ENCODE measurements around the gene LCN6. TPM values are rescaled to one million over a fixed set of nuclear protein-coding genes. Genes with fewer than 3 reads are reported as not detected.

The LCN6 gene
- total and polyA plus RNA-seq, 5 experiments from 2014 or later, result not detected

- POLR2A ChIA-PET, result no interaction called here
- H3K4me3 Mint-ChIP-seq, result no peak overlapping the region
- peaks cover 0 to 6% (median 0%) of the 10 kb centered on the region in 3 donors for H3K36me3 Mint-ChIP-seq
- DNase-seq, result no peak
- H3K4me1 Mint-ChIP-seq, result peaks cover 0 to 8% (median 3%) of the 10 kb centered on the region in 4 donors
- no peak for ATAC-seq
- H3K27me3 Mint-ChIP-seq, result no peaks in the 10 kb centered on the region
- no peaks in the 10 kb centered on the region for H3K9me3 Mint-ChIP-seq
- H3K27ac Mint-ChIP-seq, result peak overlapping the region in 1 of 10 donors; percentile 58
These were observed 12.4 kb downstream of the LCN6 start for GRCh38 chr9:136735812-136736480.

DNA sequence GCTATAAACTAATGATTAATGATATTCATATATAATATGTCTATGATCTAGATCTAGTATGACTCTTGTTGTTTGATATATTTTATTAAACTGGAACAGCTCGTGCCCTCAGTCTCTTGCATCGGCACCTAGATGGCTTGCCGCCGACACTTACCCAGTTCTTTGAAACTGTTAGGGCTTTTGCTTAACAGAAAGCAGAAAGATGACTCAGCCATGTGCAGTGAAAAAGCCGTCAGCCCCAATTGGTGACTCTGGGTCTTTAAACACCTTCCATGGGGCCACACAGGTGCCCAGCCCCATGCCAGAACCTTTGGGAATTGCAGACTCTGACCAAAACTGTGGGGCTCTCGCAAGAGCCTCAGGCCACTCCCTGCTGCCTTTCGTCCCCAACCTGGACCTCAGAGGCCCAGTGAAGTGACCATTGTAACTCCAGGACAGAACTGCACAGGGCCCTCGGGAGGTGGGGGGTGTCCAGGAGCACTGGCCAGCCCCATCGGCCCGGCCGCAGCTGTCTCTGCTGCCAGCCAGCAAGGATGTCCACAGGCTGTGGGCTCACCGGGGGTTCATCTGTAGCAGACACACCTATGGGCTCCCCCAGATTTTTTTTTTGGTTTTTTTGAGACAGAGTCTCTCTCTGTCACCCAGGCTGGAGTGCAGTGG is 13.4 kb downstream of the LCN6 start:
- H3K27me3 Mint-ChIP-seq, result no peaks in the 10 kb centered on the region
- peaks cover 0 to 6% (median 0%) of the 10 kb centered on the region in 3 donors for H3K36me3 Mint-ChIP-seq
- no peak overlapping the region for H3K27ac Mint-ChIP-seq
- ATAC-seq (no peak), DNase-seq (no peak)
- no peak overlapping the region for H3K4me3 Mint-ChIP-seq
- POLR2A ChIA-PET, result no interaction called here
- no peaks in the 10 kb centered on the region for H3K9me3 Mint-ChIP-seq
- H3K4me1 Mint-ChIP-seq, result peaks cover 0 to 4% (median under 1%) of the 10 kb centered on the region in 4 donors

GRCh38 chr9:136733611-136734010 is 14.7 kb downstream of the LCN6 start:
- Mint-ChIP-seq H3K27ac (no peak overlapping the region), H3K27me3 (no peaks in the 10 kb centered on the region), H3K4me1 (peaks cover 0 to 7% (median 3%) of the 10 kb centered on the region in 4 donors), H3K9me3 (no peaks in the 10 kb centered on the region), H3K36me3 (no peaks in the 10 kb centered on the region), H3K4me3 (no peak overlapping the region)
- no peak for ATAC-seq
- POLR2A ChIA-PET, result no interaction called here
- DNase-seq, result no peak

GRCh38 chr9:136732444-136733178 is 15.7 kb downstream of the LCN6 start:
- H3K27me3 Mint-ChIP-seq, result no peaks in the 10 kb centered on the region
- H3K36me3 Mint-ChIP-seq, result no peaks in the 10 kb centered on the region
- no peak overlapping the region for H3K4me3 Mint-ChIP-seq
- ATAC-seq (no peak), DNase-seq (no peak)
- POLR2A ChIA-PET, result no interaction called here
- no peaks in the 10 kb centered on the region for H3K9me3 Mint-ChIP-seq
- peak overlapping the region in 3 of 10 donors; percentile 24 to 55 (median 28) for H3K27ac Mint-ChIP-seq
- peaks cover 0 to 7% (median 3%) of the 10 kb centered on the region in 4 donors for H3K4me1 Mint-ChIP-seq

DNA sequence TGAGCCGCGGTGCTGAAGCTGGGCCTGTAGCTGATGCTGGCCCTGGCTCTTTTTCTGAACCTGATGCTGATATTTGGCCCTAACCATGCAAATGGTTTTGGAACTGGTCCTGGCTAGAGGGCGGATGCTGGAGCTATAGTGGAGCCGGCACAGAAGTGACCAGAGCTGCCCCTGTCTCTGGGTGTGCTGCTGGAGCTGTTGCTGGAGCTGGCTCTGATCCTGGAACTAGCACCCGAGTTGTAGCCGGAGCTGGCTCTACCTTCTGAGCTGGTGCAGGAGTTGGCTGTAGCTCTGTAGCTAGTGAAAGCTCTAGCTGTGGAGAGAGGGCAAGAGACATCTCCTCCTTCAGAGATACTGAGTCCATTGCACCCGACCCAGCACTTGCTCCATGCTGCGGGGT is 18.4 kb downstream of the LCN6 start:
- H3K27ac Mint-ChIP-seq, result peak overlapping the region in 3 of 10 donors; percentile 13 to 83 (median 69)
- peaks cover 6 to 19% (median 14%) of the 10 kb centered on the region in 3 donors for H3K36me3 Mint-ChIP-seq
- POLR2A ChIA-PET, result interaction anchor here (0.6 to 3.5 kb wide), 4 partner anchors 12 to 93 kb away, joined by 3 to 38 read pairs (median 4); partner anchors contain the start of genes LCN10 and LCN6

GRCh38 chr9:136729144-136729543 is 19.2 kb downstream of the LCN6 start:
- Mint-ChIP-seq H3K36me3 (peaks cover 6 to 27% (median 19%) of the 10 kb centered on the region in 3 donors), H3K9me3 (no peaks in the 10 kb centered on the region), H3K4me3 (peak overlapping the region; percentile 36 to 75 (median 57)), H3K4me1 (peaks cover 12 to 33% (median 24%) of the 10 kb centered on the region in 4 donors), H3K27me3 (no peaks in the 10 kb centered on the region), H3K27ac (peak overlapping the region in 5 of 10 donors; percentile 22 to 83 (median 35))
- DNase-seq (no peak), ATAC-seq (no peak)
- POLR2A ChIA-PET, result interaction anchor here (0.5 to 3.5 kb wide), 13 partner anchors 12 to 358 kb away, joined by 3 to 38 read pairs (median 4); partner anchors contain the start of genes LCN10, LCN6, MAN1B1 and TMEM141

More for the DNA sequence above, 18.4 kb downstream of the LCN6 start:
- Mint-ChIP-seq H3K9me3 (no peaks in the 10 kb centered on the region), H3K27me3 (no peaks in the 10 kb centered on the region), H3K4me3 (peak overlapping the region in 8 of 10 donors; percentile 8 to 75 (median 52)), H3K4me1 (peaks cover 10 to 30% (median 18%) of the 10 kb centered on the region in 4 donors)
- ATAC-seq (no peak), DNase-seq (no peak)

- ATAC-seq, result peak in 1 of 2 donors; percentile 6
- peak in 1 of 10 donors; percentile 19 for DNase-seq
- H3K27ac Mint-ChIP-seq, result peak overlapping the region in 1 of 10 donors; percentile 97
These were observed 19.7 kb downstream of the LCN6 start for GRCh38 chr9:136728548-136729123.

DNA sequence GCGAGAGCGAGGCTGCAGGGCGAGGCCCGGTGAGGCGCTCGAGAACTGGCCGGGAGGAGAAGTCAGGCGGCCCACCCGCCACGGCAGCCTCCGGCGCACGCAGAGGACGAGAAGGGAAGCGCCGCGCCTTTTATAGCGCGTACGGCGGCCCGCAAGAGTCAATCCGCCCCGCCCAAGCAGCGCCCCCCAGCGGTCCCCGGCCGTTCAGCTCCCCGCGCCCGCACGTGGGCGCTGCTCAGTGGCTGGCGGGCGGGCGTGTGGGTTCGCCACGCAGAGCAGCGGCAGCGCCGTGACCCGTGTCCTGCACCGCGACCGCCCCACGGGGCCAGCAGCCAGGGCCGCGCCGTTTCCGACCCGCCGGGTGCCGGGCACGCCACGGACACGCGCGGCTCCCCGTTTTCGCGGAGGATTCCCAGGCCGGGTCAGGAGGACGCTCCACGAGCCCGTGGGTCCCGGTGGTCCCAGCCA is 20.2 kb downstream of the LCN6 start:
- Mint-ChIP-seq H3K4me1 (peaks cover 15 to 40% (median 30%) of the 10 kb centered on the region in 4 donors), H3K9me3 (no peaks in the 10 kb centered on the region), H3K27me3 (no peaks in the 10 kb centered on the region), H3K36me3 (peaks cover 6 to 35% (median 21%) of the 10 kb centered on the region in 3 donors), H3K4me3 (peak overlapping the region; percentile 56 to 98 (median 92)), H3K27ac (peak overlapping the region in 7 of 10 donors; percentile 34 to 97 (median 60))
- DNase-seq (peak; percentile 84 to 96 (median 93)), ATAC-seq (peak; percentile 77 to 85)
- POLR2A ChIA-PET, result interaction anchor here (0.7 to 3.5 kb wide), 31 partner anchors 9 to 512 kb away, joined by 3 to 38 read pairs (median 5); partner anchors contain the start of genes DNLZ, LCN10, LCN8 and MAN1B1

More at GRCh38 chr9:136728548-136729123, 19.7 kb downstream of the LCN6 start:
- no peaks in the 10 kb centered on the region for H3K9me3 Mint-ChIP-seq
- H3K36me3 Mint-ChIP-seq, result peaks cover 6 to 32% (median 21%) of the 10 kb centered on the region in 3 donors
- peaks cover 14 to 38% (median 29%) of the 10 kb centered on the region in 4 donors for H3K4me1 Mint-ChIP-seq
- H3K4me3 Mint-ChIP-seq, result peak overlapping the region in 7 of 10 donors; percentile 2 to 97 (median 64)
- POLR2A ChIA-PET, result interaction anchor here (0.5 to 3.5 kb wide), 34 partner anchors 9 to 512 kb away, joined by 3 to 38 read pairs (median 5); partner anchors contain the start of genes DNLZ, LCN10, LCN8 and MAN1B1
- no peaks in the 10 kb centered on the region for H3K27me3 Mint-ChIP-seq

DNA sequence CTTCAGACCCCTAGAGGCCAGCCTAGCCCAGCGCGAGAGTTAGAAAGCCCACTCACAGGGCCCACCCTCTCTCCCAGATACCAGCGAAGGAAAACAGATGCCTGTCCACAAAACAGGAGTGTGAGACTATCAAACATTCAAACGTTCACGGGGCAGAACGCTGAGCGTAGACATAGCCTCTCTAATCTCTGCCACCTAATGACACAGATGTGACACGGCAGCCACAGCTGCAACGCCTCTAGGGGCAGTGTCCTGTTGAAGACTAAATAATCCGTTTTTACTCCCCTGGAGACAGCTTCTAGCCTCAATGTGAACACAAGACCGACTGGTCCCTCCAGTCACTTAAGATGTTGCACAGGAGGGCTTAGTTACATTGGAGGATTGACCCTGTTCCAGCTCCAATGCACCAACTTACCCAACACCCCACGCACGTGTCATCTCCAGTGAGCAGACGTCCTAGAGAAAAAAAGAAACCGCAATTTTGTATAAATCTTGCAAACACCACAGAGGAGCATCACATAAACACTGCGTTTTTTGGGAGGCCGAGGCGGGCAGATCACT is 21.6 kb downstream of the LCN6 start:
- Mint-ChIP-seq H3K4me3 (peak overlapping the region; percentile 91 to 99 (median 96)), H3K27ac (peak overlapping the region; percentile 75 to 97 (median 92)), H3K36me3 (peaks cover 6 to 35% (median 21%) of the 10 kb centered on the region in 3 donors), H3K9me3 (no peaks in the 10 kb centered on the region), H3K27me3 (no peaks in the 10 kb centered on the region), H3K4me1 (peaks cover 15 to 41% (median 30%) of the 10 kb centered on the region in 4 donors)
- ATAC-seq (peak; percentile 15 to 58), DNase-seq (peak in 7 of 10 donors; percentile 21 to 50 (median 44))
- POLR2A ChIA-PET, result interaction anchor here (0.6 to 3.5 kb wide), 20 partner anchors 7 to 403 kb away, joined by 3 to 38 read pairs (median 6); partner anchors contain the start of genes AGPAT2, LCN10, LCN8 and TMEM141

- no peak for ATAC-seq
- POLR2A ChIA-PET, result interaction anchor here (3.5 kb wide), 1 partner anchor 15 kb away, joined by 38 read pairs; the partner anchor contains the start of gene LCN10
- H3K4me1 Mint-ChIP-seq, result peaks cover 16 to 45% (median 31%) of the 10 kb centered on the region in 4 donors
These were observed 22.2 kb downstream of the LCN6 start for GRCh38 chr9:136726118-136726517.

GRCh38 chr9:136725612-136726011 is 22.7 kb downstream of the LCN6 start:
- no peak for DNase-seq
- Mint-ChIP-seq H3K4me1 (peaks cover 17 to 46% (median 31%) of the 10 kb centered on the region in 4 donors), H3K36me3 (peaks cover 6 to 35% (median 21%) of the 10 kb centered on the region in 3 donors), H3K27ac (peak overlapping the region in 3 of 10 donors; percentile 27 to 82 (median 80)), H3K4me3 (peak overlapping the region in 5 of 10 donors; percentile 92 to 98 (median 97)), H3K9me3 (no peaks in the 10 kb centered on the region), H3K27me3 (no peaks in the 10 kb centered on the region)
- no peak for ATAC-seq
- POLR2A ChIA-PET, result no interaction called here

More at GRCh38 chr9:136726118-136726517, 22.2 kb downstream of the LCN6 start:
- Mint-ChIP-seq H3K9me3 (no peaks in the 10 kb centered on the region), H3K36me3 (peaks cover 6 to 35% (median 21%) of the 10 kb centered on the region in 3 donors), H3K27ac (peak overlapping the region; percentile 75 to 97 (median 92)), H3K27me3 (no peaks in the 10 kb centered on the region), H3K4me3 (peak overlapping the region; percentile 91 to 99 (median 96))
- DNase-seq, result no peak

Measured in naive thymus-derived CD8-positive, alpha-beta T cell (primary cell).